ENCODE results near the gene KSR1. TPM values are rescaled to one million over a fixed set of nuclear protein-coding genes. Genes with fewer than 3 reads are reported as not detected.

KSR1 gene
- total and polyA plus RNA-seq, 2 of the 8 experiments (the other 6 are each of a cell fraction or from before 2014, with no cell fraction given): 14.1 to 34.7 TPM

- Histone ChIP-seq H2AFZ (ENCODE audit: low read length) (no peak overlapping the region), H3K27me3 (replicated peaks in 1 of 4; ENCODE audit: control insufficient read depth in 3 of 4, extremely low read depth in 1 of 4, insufficient read depth in 3 of 4, low read length in 3 of 4) (no peaks in the 10 kb centered on the region), H3K4me1 (replicated peaks in 1 of 4; ENCODE audit: control insufficient read depth in 3 of 4, insufficient read depth in 4 of 4, low read length in 3 of 4) (peaks cover 0 to 3% (median 0%) of the 10 kb centered on the region in 4 experiments; a peak in 2 of 7 replicates), H4K5ac (ENCODE audit: insufficient read length, low read depth, low read length) (no peak overlapping the region), H3K23me2 (ENCODE audit: low read depth, low read length) (no peaks in the 10 kb centered on the region), H3K18ac (ENCODE audit: extremely low read depth, low read length) (no peak overlapping the region), H3K9ac (replicated peaks in 1 of 4; ENCODE audit: extremely low read depth in 1 of 4, low read depth in 3 of 4, low read length in 3 of 4) (no peak overlapping the region), H2BK12ac (ENCODE audit: low read depth, low read length) (no peak overlapping the region), H3K4me2 (ENCODE audit: insufficient read depth in 1 of 2, low read depth in 2 of 2, low read length in 2 of 2) (no peak overlapping the region), H3K56ac (replicated peaks; ENCODE audit: insufficient read length, low read depth, low read length) (no peak overlapping the region), H4K91ac (replicated peaks; ENCODE audit: insufficient read length, low read length) (no peak overlapping the region), H3K23ac (ENCODE audit: insufficient read length) (no peak overlapping the region), H2BK20ac (ENCODE audit: low read length) (no peak overlapping the region), H2AK5ac (ENCODE audit: low read depth, low read length) (no peak overlapping the region), H3K14ac (ENCODE audit: insufficient read length) (no peak overlapping the region), H3K27ac (ENCODE audit: low read depth, low read length) (no peak overlapping the region), H3K36me3 (ENCODE audit: control insufficient read depth in 2 of 4, insufficient read depth in 4 of 4, low read length in 3 of 4) (no peaks in the 10 kb centered on the region; a peak in 2 of 8 replicates), H2BK5ac (ENCODE audit: low read depth, low read length) (no peak overlapping the region; the same call in 1 of the 2 replicates), H3K79me1 (ENCODE audit: low read depth, low read length) (peaks cover 10% of the 10 kb centered on the region), H3K79me2 (ENCODE audit: control insufficient read depth in 1 of 2, insufficient read depth in 2 of 2, low read length in 2 of 2) (peaks cover 0 to under 1% of the 10 kb centered on the region in 2 experiments; a peak in 2 of 4 replicates), H3K4ac (replicated peaks; ENCODE audit: insufficient read length, low read depth, low read length) (no peak overlapping the region), H4K8ac (ENCODE audit: extremely low read depth, insufficient read depth, low read length) (no peak overlapping the region), H4K20me1 (replicated peaks in 1 of 2; ENCODE audit: control insufficient read depth in 1 of 2, insufficient read depth in 2 of 2, low read length in 2 of 2) (peaks cover 0 to 3% of the 10 kb centered on the region in 2 experiments), H2BK15ac (ENCODE audit: low read length) (no peak overlapping the region), H3K4me3 (ENCODE audit: extremely low read depth in 1 of 4, insufficient read depth in 2 of 4, low read depth in 3 of 4, low read length in 4 of 4) (no peak overlapping the region), H3K9me3 (ENCODE audit: insufficient read depth in 2 of 2, low read depth in 1 of 2, low read length in 1 of 2) (no peaks in the 10 kb centered on the region; a peak in 1 of 4 replicates), H2BK120ac (replicated peaks; ENCODE audit: low read depth, low read length) (no peak overlapping the region)
- FAIRE-seq: no peak
- DNase-seq (ENCODE audit: low read depth in 1 of 2, low spot score in 2 of 2): no peak
- POLR2A ChIA-PET (ENCODE audit: partially characterized antibody): interaction anchor here (1.1 to 1.5 kb wide), 2 partner anchors 30 to 93 kb away, joined by 3 to 5 read pairs; no protein-coding TSS in a partner anchor
- CTCF ChIA-PET (ENCODE audit: partially characterized antibody): interaction anchor here (1.2 to 1.7 kb wide), 3 partner anchors 16 to 205 kb away, joined by 3 to 4 read pairs (median 3); no protein-coding TSS in a partner anchor
- WGBS, 2 experiments (ENCODE audit: extremely low coverage in 1 of 2, insufficient coverage in 1 of 2, insufficient read length in 1 of 2, insufficient replicate concordance in 2 of 2, low coverage in 1 of 2, low lambda C conversion rate in 2 of 2, missing lambda C conversion rate in 1 of 2): 84% methylated on average over 4 of the region's 4 CpGs; no CpG with 5 or more reads in 1 of the 2 experiments
- TF ChIP-seq CHD1 (IDR thresholded peaks at IDR 0.05; ENCODE audit: low read depth, low read length): no peak
- no peak for TF ChIP-seq USF2 (IDR thresholded peaks at IDR 0.05; ENCODE audit: low read length)
- no peak for TF ChIP-seq KDM1A (IDR thresholded peaks at IDR 0.05; ENCODE audit: borderline replicate concordance, low read length)
- no peak for TF ChIP-seq BACH1 (IDR thresholded peaks at IDR 0.05; ENCODE audit: low read length)
- no peak for TF ChIP-seq GABPA (IDR thresholded peaks at IDR 0.05; ENCODE audit: borderline replicate concordance, insufficient read depth, low read length)
- no peak for TF ChIP-seq PHF8 (conservative IDR thresholded peaks at IDR 0.05; ENCODE audit: low read depth, low read length)
- no peak for TF ChIP-seq CTCF (IDR thresholded peaks at IDR 0.05; ENCODE audit: control extremely low read depth in 1 of 3, insufficient read depth in 1 of 3, low read depth in 1 of 3, low read length in 3 of 3)
- no peak for TF ChIP-seq GTF2F1 (IDR thresholded peaks at IDR 0.05; ENCODE audit: borderline replicate concordance, low read depth, low read length)
- TF ChIP-seq SP2 (IDR thresholded peaks at IDR 0.05; ENCODE audit: low read length): no peak
- no peak for TF ChIP-seq POLR2A (IDR thresholded peaks at IDR 0.05; ENCODE audit: control extremely low read depth in 1 of 2, low read depth in 2 of 2, low read length in 2 of 2)
Measured at GRCh38 chr17:27552276-27552732, 96.1 kb downstream of the KSR1 start.

Measured in H1 (cell line).